Measurements from ENCODE around the gene MDK.

DNA sequence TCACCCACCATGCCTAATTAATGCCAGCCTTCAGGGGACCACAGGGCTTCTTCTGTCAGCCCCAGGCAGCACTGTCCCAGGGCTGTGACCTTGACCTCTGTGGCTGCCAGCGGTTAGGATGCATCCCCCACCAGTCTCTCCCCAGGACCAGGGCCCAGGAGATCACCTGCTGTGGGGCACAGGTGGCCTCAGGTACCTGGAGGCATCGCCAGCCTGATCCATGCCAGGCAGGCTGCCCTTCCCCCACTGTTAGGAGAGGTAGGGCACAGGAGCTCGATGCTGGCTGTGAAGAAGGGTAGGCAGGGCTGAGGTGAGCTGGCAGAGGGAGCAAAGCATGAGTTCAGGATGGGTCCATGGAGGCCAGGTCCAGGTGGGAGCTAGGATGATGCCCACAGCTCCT, 16.7 kb upstream of the MDK start:
- TF ChIP-seq, protein P1, sequence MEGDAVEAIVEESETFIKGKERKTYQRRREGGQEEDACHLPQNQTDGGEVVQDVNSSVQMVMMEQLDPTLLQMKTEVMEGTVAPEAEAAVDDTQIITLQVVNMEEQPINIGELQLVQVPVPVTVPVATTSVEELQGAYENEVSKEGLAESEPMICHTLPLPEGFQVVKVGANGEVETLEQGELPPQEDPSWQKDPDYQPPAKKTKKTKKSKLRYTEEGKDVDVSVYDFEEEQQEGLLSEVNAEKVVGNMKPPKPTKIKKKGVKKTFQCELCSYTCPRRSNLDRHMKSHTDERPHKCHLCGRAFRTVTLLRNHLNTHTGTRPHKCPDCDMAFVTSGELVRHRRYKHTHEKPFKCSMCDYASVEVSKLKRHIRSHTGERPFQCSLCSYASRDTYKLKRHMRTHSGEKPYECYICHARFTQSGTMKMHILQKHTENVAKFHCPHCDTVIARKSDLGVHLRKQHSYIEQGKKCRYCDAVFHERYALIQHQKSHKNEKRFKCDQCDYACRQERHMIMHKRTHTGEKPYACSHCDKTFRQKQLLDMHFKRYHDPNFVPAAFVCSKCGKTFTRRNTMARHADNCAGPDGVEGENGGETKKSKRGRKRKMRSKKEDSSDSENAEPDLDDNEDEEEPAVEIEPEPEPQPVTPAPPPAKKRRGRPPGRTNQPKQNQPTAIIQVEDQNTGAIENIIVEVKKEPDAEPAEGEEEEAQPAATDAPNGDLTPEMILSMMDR (IDR thresholded peaks at IDR 0.05; ENCODE audit: low read depth, low read length, poor library complexity, severe bottlenecking): no peak
- TF ChIP-seq EZH2phosphoT487 (IDR thresholded peaks at IDR 0.05; ENCODE audit: borderline replicate concordance, low read length): no peak
